ENCODE measurements around the gene TMEM192.
"Not testable (repeated sequence)": the region's sequence is repeated elsewhere in the genome, so short reads cannot be mapped to it uniquely, and the experiment has no call there.

TMEM192 gene

DNA sequence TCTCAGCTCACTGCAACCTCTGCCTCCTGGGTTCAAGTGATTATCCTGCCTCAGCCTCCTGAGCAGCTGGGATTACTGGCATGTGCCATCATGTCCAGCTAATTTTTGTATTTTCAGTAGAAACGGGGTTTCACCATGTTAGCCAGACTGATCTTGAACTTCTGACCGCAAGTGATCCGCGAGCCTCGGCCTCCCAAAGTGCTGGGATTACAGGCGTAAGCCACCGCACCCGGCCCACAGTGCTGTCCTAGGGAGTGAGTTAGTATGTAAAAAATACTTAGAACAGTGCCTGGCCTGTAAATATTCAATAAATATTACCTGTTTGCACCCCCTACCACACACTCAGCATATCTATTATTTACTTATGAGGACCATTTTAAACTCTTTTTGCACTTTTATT lies 20.5 kb downstream of the TMEM192 start:
- not testable (repeated sequence) for DNase-seq (ENCODE audit: low read depth)

- no peak for DNase-seq (ENCODE audit: low read depth)
Observed at GRCh38 chr4:165088366-165088765, 24.3 kb downstream of the TMEM192 start.

DNA sequence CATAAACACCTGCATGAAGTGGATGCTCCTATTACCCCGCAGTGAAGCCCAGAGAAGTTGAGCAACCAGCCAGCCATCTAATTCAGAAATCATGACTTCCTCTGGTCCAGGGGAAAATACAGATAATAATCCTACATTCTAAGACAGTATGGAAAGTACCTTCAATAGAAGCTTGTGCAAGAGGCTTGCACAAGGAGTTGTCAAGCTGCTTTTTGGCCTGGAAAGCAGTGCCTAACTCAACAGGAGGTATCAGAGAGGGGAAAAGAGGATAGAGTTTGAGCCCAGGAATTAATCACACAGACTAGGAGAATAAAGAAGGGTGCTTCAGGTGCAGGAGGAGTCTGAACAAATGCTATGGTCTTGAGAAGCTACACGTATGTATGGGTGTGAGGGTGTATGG lies 26.7 kb downstream of the TMEM192 start:
- no peak for DNase-seq (ENCODE audit: low read depth)

DNA sequence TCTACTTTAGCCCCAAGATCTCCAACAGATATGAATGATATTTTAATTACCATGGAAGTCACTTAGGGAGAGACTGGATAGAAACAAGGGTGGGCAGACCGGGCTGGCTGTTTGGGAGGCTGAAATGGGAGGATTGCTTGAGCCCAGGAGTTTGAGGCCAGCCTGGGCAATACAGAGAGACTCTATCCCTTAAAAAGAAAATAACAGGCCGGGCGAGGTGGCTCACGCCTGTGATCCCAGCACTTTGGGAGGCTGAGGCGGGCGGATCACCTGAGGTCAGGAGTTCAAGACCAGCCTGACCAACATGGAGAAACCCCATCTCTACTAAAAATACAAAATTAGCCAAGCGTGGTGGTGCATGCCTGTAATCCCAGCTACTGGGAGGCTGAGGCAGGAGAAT lies 27.9 kb downstream of the TMEM192 start:
- DNase-seq (ENCODE audit: low read depth) = not testable (repeated sequence)

DNA sequence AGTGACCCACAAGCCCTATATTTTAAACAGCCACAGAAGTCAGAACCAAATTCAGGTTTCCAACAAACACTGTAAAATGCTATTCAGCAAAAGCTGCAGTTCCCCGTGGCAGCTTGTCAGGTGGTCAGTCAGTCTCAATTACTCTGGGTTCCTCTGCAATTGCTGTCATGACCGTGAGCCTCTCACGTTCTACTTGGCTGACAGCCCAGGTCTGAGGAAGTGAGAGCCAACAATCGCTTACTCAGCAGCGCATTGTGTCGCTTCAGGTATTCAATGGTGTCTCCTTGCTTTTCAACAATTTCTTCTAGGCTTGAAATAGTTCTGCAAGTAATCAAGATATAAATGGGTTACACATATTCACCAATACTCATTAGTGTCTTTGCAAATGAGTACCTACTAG lies 33.2 kb downstream of the TMEM192 start:
- no peak for DNase-seq (ENCODE audit: low read depth)

GRCh38 chr4:165077034-165077578 lies 35.6 kb downstream of the TMEM192 start:
- DNase-seq (ENCODE audit: low read depth) = no peak

DNA sequence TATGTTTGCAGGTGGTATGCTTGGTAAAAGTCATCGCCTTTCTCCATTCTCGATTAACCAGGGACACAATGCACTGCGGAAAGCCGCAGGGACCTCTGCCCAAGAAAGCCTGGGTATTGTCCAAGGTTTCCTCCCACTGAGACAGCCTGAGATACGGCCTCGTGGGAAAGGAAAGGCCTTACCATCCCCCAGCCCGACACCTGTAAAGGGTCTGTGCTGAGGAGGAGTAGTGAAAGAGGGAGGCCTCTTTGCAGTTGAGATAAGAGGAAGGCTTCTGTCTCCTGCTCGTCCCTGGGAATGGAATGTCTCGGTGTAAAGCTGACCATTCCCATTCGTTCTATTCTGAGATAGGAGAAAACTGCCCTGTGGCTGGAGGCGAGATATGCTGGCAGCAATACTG lies 39.3 kb downstream of the TMEM192 start:
- DNase-seq (ENCODE audit: low read depth) = not testable (repeated sequence)

- DNase-seq (ENCODE audit: low read depth) = no peak
Observed at GRCh38 chr4:165070560-165070959, 42.1 kb downstream of the TMEM192 start.

- DNase-seq (ENCODE audit: low read depth) = no peak
Observed at GRCh38 chr4:165060938-165061337, 51.7 kb downstream of the TMEM192 start.

DNA sequence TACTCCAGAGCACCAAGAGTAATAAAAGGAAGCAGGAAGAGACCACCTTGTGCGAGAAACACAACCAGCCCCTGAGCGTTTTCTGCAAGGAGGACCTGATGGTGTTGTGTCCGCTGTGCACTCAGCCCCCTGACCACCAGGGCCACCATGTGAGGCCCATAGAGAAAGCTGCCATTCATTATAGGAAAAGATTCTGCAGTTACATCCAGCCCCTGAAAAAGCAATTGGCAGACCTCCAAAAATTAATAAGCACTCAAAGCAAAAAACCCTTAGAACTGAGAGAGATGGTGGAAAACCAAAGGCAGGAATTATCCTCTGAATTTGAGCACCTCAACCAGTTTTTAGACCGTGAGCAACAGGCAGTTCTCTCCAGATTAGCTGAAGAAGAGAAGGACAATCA lies 53.3 kb downstream of the TMEM192 start:
- DNase-seq (ENCODE audit: low read depth) = no peak

DNA sequence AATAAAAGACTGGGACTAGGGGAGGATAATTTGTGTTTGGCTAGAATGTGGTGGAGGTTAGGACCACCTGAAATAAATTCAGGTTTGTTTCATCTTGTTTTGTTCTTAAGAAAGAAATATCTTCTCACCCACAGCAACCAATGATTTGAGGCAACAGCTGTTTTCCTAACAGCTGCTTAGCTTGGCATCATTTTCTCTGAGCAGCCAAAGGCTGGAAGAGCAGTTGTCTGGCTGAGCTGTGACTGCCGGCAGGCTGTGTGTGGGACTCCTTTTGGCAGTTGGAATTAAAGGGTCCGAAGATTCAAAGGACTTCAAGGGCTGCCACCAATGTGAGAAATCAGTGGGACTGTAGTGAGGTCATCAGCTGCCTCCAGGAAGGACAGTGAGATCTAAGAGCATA lies 54.0 kb downstream of the TMEM192 start:
- no peak for DNase-seq (ENCODE audit: low read depth)

- no peak for DNase-seq (ENCODE audit: low read depth)
Observed at GRCh38 chr4:165055601-165056000, 57.1 kb downstream of the TMEM192 start.

DNA sequence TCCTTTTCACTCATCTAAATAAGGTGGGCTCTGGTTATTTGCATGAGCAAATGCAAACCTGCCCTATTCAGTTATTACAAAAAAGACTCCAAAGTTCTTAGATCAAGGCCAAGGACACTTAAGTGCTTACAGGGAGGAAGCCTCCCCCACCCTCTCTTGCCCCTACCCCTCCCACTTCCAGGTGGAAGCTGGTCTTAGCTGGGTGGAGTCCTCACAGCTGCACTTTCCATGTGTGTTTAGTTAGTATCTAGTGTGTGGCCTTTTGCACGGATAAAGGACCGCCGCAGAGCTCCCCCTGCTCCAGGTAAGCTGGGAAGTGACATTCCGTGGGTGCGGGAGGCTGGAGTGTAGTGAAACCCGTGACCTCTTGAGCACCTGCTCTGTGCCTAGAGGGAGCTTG lies 59.0 kb downstream of the TMEM192 start, which contains the start of gene TRIM75:
TSS of gene TRIM75 (plus strand) at position 222 of the 400 bp plus-strand sequence. CDS start 5,282 bp downstream, outside the sequence.
- DNase-seq (ENCODE audit: low read depth) = no peak

DNA sequence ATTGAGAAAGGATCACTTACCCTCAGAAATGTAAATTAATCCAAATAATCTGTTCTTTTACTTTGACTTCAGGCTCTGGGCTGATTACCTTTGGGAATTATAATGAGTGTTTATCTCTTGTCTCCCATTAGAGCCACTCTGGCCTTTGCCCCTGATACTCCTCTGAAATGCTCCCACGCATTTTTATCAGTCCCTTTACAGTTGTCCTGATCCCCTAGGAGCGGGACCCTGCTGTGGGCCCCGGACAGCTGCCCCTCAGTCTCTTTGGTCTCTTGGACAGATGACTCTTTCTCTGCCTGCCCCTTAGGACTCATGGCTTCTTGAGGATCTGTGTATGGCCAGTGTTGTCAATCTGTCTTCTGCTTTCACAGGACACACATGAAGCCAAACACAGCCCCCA lies 60.0 kb downstream of the TMEM192 start:
- DNase-seq (ENCODE audit: low read depth) = no peak

GRCh38 chr4:165048170-165048569 lies 64.5 kb downstream of the TMEM192 start:
- no peak for DNase-seq (ENCODE audit: low read depth)

DNA sequence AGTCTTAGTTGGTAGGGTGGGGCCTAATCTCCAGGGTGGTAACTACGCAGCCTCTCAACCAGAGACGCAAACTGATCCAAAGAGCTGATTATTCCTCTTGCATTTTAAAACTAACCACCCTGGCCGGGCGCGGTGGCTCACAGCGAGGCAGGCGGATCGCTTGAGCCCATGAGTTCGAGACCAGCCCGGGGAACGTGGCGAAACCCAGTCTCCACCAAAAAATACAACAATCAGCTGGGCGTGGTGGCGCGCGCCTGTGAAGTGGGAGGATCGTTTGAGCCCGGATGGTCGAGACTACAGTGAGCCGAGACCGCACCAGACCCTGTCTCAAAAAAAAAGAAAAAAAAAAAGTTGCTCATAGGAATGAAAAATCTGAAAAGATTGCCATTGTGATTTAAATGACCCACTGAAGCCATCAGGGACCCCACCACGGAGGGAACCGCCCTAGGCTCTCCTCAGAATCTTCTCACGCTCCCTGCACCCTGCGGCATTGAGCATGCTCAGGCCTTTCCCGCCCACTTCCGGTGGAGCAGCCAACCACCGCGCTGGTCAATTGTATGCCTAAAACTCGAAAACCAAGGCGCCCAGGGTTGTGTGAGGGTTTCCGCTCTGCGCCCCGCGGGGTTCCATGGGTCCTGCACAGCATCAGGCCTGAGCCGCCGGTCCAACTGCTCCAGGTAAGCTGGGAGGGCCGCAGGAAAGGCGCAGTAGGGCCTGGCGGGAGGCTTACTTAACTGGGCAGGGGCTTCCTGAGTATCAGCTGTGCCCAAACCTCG lies 81.0 kb downstream of the TMEM192 start, which contains the start of gene TRIM60:
TSS of gene TRIM60 (plus strand) at position 564 of the 776 bp plus-strand sequence. CDS start 8,074 bp downstream, outside the sequence.
- no peak for DNase-seq (ENCODE audit: low read depth)

- no peak for DNase-seq (ENCODE audit: low read depth)
Observed at GRCh38 chr4:165027762-165028402, 84.8 kb downstream of the TMEM192 start.

- not testable (repeated sequence) for DNase-seq (ENCODE audit: low read depth)
Observed at GRCh38 chr4:165025782-165026181, 86.9 kb downstream of the TMEM192 start.

Data from GM04504 (cell line).